GM12878 (cell line): ENCODE data around the gene BIRC6. TPM values are rescaled to one million over a fixed set of nuclear protein-coding genes. Genes with fewer than 3 reads are reported as not detected.
"Not testable (repeated sequence)": the region's sequence is repeated elsewhere in the genome, so short reads cannot be mapped to it uniquely, and the experiment has no call there.

Source experiments
- ATAC-seq: fragments of 200-7000 bp; cut with Tn5 transposase; 3 replicates; pipeline ENCODE4 v1.9.1; 2020; ENCODE audit warnings: mild to moderate bottlenecking, moderate library complexity
- BruUV-seq: library from RNA; stranded (reverse); fragments of 400-500 nt; replicated peaks from 2 replicates; lab custom pipeline; 2021; lab: Mats Ljungman, UMichigan
- CTCF ChIA-PET: fragments of 300-600 bp; sonication (Branson Sonifier 250); formaldehyde crosslinking; extraction: SDS; loops from one replicate; lab custom pipeline; 2021; ENCODE audit warnings: inconsistent platforms; lab: Yijun Ruan, JAX
- POLR2A ChIA-PET: fragments of 350-600 bp; formaldehyde crosslinking; extraction: SDS; loops from one replicate; lab custom pipeline; 2021; ENCODE audit warnings: inconsistent platforms; lab: Charles Lee
- RAD21 ChIA-PET: fragments of 300-600 bp; sonication (Branson Sonifier 250); formaldehyde crosslinking; loops from one replicate; lab custom pipeline; 2023; ENCODE audit warnings: antibody characterized with exemption; ENCODE audit not compliant: unreplicated experiment; lab: Charles Lee
- SMC1A ChIA-PET: fragments of 300-600 bp; sonication (Branson Sonifier 250); formaldehyde crosslinking; loops from one replicate; lab custom pipeline; 2023; ENCODE audit not compliant: unreplicated experiment, uncharacterized antibody; lab: Charles Lee
- DNase-seq: peaks from one replicate; pipeline ENCODE4 v3.0.0-alpha.2; 2011; ENCODE audit warnings: low read depth, low spot score
- FAIRE-seq: peaks from 3 replicates; lab custom pipeline; 2011; peaks lifted over from hg19 to GRCh38; lab: Jason Lieb, UNC
- H2AFZ ChIP-seq: 2 replicates; pipeline ENCODE4 v1.6.0; 2011; ENCODE audit warnings: low read depth, low read length, control low read depth; ENCODE audit not compliant: control insufficient read depth
- H3K27ac ChIP-seq: 2 replicates; pipeline ENCODE4 v1.5.1; 2011; ENCODE audit warnings: control low read depth; ENCODE audit not compliant: control insufficient read depth, insufficient read depth
- H3K27me3 ChIP-seq, 2 experiments: replicated peaks in 1 of 2; 2 replicates each; pipeline versions ENCODE4 v1.6.0 to v1.6.1; 2011; ENCODE audit warnings: low read length in 1 of 2; ENCODE audit not compliant: control insufficient read depth in 2 of 2, insufficient read depth in 2 of 2
- H3K36me3 ChIP-seq, 2 experiments: 2 replicates each; pipeline ENCODE4 v1.5.1; 2011; ENCODE audit warnings: low read length in 1 of 2; ENCODE audit not compliant: control insufficient read depth in 2 of 2, insufficient read depth in 2 of 2
- H3K4me1 ChIP-seq: 2 replicates; pipeline ENCODE4 v1.6.1; 2011; ENCODE audit warnings: mild to moderate bottlenecking, low read length, moderate library complexity, mixed read lengths; ENCODE audit not compliant: control insufficient read depth, insufficient read depth
- H3K4me2 ChIP-seq: 2 replicates; pipeline ENCODE4 v1.6.0; 2011; ENCODE audit warnings: control low read depth; ENCODE audit not compliant: control insufficient read depth, insufficient read depth
- H3K4me3 ChIP-seq: fragments of 200-600 bp; sonication (generic); 2 replicates; pipeline ENCODE4 v1.5.1; 2016
- H3K79me2 ChIP-seq: 2 replicates; pipeline ENCODE4 v1.6.0; 2011; ENCODE audit warnings: low read length; ENCODE audit not compliant: control insufficient read depth, insufficient read depth
- H3K9ac ChIP-seq: 2 replicates; pipeline ENCODE4 v1.8.0; 2011; ENCODE audit warnings: low read length, control low read depth, mixed read lengths; ENCODE audit not compliant: control insufficient read depth, insufficient read depth
- H3K9me3 ChIP-seq: replicated peaks from 3 replicates; pipeline ENCODE4 v1.5.1; 2011; ENCODE audit warnings: mild to moderate bottlenecking, low read length; ENCODE audit not compliant: control insufficient read depth, insufficient read depth
- H4K20me1 ChIP-seq: 2 replicates; pipeline ENCODE4 v1.6.0; 2011; ENCODE audit not compliant: control insufficient read depth, insufficient read depth
- JUNB ChIP-seq: IDR thresholded peaks from 2 replicates; pipeline ENCODE4 v1.6.1; 2016; ENCODE audit warnings: antibody characterized with exemption, mild to moderate bottlenecking
- RAD51 ChIP-seq: fragments of 450-650 bp; IDR thresholded peaks from 2 replicates; pipeline ENCODE4 v1.6.1; 2016; ENCODE audit warnings: moderate library complexity, mild to moderate bottlenecking, inconsistent platforms
- SUPT20H ChIP-seq: IDR thresholded peaks from 2 replicates; pipeline ENCODE4 v1.6.1; 2011; ENCODE audit warnings: low read depth, mild to moderate bottlenecking, low read length, moderate library complexity, borderline replicate concordance; ENCODE audit not compliant: control insufficient read depth
- TAF1 ChIP-seq: IDR thresholded peaks from 2 replicates; pipeline ENCODE4 v1.6.1; 2011; ENCODE audit warnings: mild to moderate bottlenecking, low read depth, low read length, borderline replicate concordance
- TCF3 ChIP-seq: IDR thresholded peaks from 2 replicates; pipeline ENCODE4 v1.6.1; 2012; ENCODE audit warnings: low read depth, mild to moderate bottlenecking, low read length, borderline replicate concordance; ENCODE audit not compliant: insufficient read depth
- WGBS: methylation state at CpG from one replicate; pipeline ENCODE4 v1.1.6; 2016; ENCODE audit warnings: low lambda C conversion rate; ENCODE audit not compliant: insufficient replicate concordance, insufficient coverage; ENCODE audit errors: missing lambda C conversion rate; 5-methylcytosine and 5-hydroxymethylcytosine counted together
- in situ Hi-C: fragments of 300-500 bp; cut with MboI; formaldehyde crosslinking; loops from 9 replicates; pipeline ENCODE4 v1.14.3; 2018; ENCODE audit warnings: mixed read lengths
- intact Hi-C: fragments of 100-400 bp; cut with micrococcal nuclease; formaldehyde crosslinking; loops from one replicate; pipeline ENCODE4 v1.14.2; 2022; ENCODE audit not compliant: unreplicated experiment
- polyA plus RNA-seq, 11 experiments: library from polyadenylated mRNA; depleted of rRNA in 4 of 11; unstranded in 6 of 11; stranded (reverse) in 5 of 11; fragments of >200 nt; fragmentation: Nextera tagmentation in 4 of 11; fragmentation: Illumina TruSeq in 1 of 11; extraction: Ambion mirVana in 4 of 11; extraction: Trizol in 1 of 11; gene quantifications; 1 replicate in 1 of 11; 2 replicates in 10 of 11; pipeline versions ENCODE4 v1.2.1 to v1.2.3, GENCODE V29; 2011 to 2016; ENCODE audit warnings: inconsistent platforms in 2 of 11, missing spikeins in 2 of 11, low read depth in 1 of 11
- total RNA-seq, 4 experiments: library from RNA; depleted of rRNA in 3 of 4; stranded (reverse); fragments of >200 nt in 3 of 4; fragmentation: Illumina TruSeq in 1 of 4; extraction: Trizol in 1 of 4; gene quantifications; 2 replicates each; pipeline versions ENCODE4 v1.2.1 to v1.2.3, GENCODE V29; 2013 to 2021
- TF ChIP-seq, protein P1 (sequence below): fragments of 450-650 bp; IDR thresholded peaks from 2 replicates; pipeline ENCODE4 v1.6.1; 2017; ENCODE audit warnings: borderline replicate concordance
- TF ChIP-seq, protein P2 (sequence below): fragments of 450-650 bp; IDR thresholded peaks from 2 replicates; pipeline ENCODE4 v1.6.1; 2017; ENCODE audit warnings: mild to moderate bottlenecking, moderate library complexity
- TF ChIP-seq, protein P3 (sequence below): fragments of 450-650 bp; IDR thresholded peaks from 2 replicates; pipeline ENCODE4 v1.6.1; 2017; ENCODE audit warnings: low read depth, mild to moderate bottlenecking, moderate library complexity
- TF ChIP-seq, protein P4 (sequence below): fragments of 450-650 bp; IDR thresholded peaks from 2 replicates; pipeline ENCODE4 v1.6.1; 2016; ENCODE audit warnings: mild to moderate bottlenecking

BIRC6 gene
- total and polyA plus RNA-seq, 10 of the 15 experiments (the other 5 are each of a cell fraction or from before 2014, with no cell fraction given) = 18.8 to 118 (median 55.0) TPM

DNA sequence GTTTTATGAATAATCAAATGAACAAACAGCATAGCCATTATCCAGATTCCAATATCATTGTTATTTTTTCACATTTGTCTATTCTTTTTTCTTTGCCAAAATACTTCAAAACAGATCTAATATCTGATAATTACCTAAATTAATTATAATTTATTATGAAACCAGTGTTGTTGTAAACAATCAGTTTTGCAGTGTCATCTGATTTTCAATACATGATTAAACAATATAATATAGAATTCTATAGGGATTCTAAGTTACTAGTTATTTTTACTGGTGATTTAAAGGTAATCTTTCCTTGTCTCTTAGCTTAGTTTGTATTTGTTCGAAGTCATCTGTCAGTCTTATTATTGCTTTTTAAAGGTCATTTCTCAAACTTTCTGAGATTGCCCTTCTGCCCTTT lies 101.0 kb downstream of the BIRC6 start (continued):
- TF ChIP-seq, protein P1, sequence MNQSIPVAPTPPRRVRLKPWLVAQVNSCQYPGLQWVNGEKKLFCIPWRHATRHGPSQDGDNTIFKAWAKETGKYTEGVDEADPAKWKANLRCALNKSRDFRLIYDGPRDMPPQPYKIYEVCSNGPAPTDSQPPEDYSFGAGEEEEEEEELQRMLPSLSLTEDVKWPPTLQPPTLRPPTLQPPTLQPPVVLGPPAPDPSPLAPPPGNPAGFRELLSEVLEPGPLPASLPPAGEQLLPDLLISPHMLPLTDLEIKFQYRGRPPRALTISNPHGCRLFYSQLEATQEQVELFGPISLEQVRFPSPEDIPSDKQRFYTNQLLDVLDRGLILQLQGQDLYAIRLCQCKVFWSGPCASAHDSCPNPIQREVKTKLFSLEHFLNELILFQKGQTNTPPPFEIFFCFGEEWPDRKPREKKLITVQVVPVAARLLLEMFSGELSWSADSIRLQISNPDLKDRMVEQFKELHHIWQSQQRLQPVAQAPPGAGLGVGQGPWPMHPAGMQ = no peak
- TF ChIP-seq SUPT20H (no peak), TAF1 (no peak), RAD51 (no peak), JUNB (no peak), TCF3 (no peak)
- TF ChIP-seq, protein P2, sequence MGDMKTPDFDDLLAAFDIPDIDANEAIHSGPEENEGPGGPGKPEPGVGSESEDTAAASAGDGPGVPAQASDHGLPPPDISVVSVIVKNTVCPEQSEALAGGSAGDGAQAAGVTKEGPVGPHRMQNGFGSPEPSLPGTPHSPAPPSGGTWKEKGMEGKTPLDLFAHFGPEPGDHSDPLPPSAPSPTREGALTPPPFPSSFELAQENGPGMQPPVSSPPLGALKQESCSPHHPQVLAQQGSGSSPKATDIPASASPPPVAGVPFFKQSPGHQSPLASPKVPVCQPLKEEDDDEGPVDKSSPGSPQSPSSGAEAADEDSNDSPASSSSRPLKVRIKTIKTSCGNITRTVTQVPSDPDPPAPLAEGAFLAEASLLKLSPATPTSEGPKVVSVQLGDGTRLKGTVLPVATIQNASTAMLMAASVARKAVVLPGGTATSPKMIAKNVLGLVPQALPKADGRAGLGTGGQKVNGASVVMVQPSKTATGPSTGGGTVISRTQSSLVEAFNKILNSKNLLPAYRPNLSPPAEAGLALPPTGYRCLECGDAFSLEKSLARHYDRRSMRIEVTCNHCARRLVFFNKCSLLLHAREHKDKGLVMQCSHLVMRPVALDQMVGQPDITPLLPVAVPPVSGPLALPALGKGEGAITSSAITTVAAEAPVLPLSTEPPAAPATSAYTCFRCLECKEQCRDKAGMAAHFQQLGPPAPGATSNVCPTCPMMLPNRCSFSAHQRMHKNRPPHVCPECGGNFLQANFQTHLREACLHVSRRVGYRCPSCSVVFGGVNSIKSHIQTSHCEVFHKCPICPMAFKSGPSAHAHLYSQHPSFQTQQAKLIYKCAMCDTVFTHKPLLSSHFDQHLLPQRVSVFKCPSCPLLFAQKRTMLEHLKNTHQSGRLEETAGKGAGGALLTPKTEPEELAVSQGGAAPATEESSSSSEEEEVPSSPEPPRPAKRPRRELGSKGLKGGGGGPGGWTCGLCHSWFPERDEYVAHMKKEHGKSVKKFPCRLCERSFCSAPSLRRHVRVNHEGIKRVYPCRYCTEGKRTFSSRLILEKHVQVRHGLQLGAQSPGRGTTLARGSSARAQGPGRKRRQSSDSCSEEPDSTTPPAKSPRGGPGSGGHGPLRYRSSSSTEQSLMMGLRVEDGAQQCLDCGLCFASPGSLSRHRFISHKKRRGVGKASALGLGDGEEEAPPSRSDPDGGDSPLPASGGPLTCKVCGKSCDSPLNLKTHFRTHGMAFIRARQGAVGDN = no peak
- TF ChIP-seq, protein P3, sequence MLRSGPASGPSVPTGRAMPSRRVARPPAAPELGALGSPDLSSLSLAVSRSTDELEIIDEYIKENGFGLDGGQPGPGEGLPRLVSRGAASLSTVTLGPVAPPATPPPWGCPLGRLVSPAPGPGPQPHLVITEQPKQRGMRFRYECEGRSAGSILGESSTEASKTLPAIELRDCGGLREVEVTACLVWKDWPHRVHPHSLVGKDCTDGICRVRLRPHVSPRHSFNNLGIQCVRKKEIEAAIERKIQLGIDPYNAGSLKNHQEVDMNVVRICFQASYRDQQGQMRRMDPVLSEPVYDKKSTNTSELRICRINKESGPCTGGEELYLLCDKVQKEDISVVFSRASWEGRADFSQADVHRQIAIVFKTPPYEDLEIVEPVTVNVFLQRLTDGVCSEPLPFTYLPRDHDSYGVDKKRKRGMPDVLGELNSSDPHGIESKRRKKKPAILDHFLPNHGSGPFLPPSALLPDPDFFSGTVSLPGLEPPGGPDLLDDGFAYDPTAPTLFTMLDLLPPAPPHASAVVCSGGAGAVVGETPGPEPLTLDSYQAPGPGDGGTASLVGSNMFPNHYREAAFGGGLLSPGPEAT = no peak
- TF ChIP-seq, protein P4, sequence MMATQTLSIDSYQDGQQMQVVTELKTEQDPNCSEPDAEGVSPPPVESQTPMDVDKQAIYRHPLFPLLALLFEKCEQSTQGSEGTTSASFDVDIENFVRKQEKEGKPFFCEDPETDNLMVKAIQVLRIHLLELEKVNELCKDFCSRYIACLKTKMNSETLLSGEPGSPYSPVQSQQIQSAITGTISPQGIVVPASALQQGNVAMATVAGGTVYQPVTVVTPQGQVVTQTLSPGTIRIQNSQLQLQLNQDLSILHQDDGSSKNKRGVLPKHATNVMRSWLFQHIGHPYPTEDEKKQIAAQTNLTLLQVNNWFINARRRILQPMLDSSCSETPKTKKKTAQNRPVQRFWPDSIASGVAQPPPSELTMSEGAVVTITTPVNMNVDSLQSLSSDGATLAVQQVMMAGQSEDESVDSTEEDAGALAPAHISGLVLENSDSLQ = no peak

DNA sequence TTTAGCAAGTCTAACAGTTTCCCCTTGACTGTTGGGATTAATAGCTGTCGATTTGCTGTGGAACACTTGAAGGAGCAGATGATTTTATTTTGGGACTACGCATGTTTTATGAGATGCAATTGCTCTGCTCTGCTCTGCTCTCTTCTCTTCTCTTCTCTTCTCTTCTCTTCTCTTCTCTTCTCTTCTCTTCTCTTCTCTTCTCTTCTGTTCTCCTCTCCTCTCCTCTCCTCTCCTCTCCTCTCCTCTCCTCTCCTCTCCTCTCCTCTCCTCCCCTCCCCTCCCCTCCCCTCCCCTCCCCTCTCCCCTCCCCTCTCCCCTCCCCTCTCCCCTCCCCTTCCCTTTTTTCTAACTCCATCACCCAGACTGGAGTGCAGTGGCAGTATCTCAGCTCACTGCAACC lies 104.0 kb downstream of the BIRC6 start:
- in situ Hi-C loops, H3K79me2 ChIP-seq, ATAC-seq, DNase-seq, H3K27ac ChIP-seq, H3K4me2 ChIP-seq, H4K20me1 ChIP-seq, POLR2A ChIA-PET, H3K4me1 ChIP-seq, intact Hi-C loops, H3K4me3 ChIP-seq, H3K9me3 ChIP-seq, FAIRE-seq, H2AFZ ChIP-seq, H3K9ac ChIP-seq, RAD21 ChIA-PET, CTCF ChIA-PET, H3K27me3 ChIP-seq, BruUV-seq: not testable (repeated sequence)
- WGBS = 100% methylated on average over 2 of the region's 2 CpGs
- SMC1A ChIA-PET = interaction anchor here (0.5 kb wide), 1 partner anchor 206 kb away, joined by 3 read pairs; no protein-coding TSS in a partner anchor
- peaks cover 5 to 14% of the 10 kb centered on the region in 2 experiments for H3K36me3 ChIP-seq
